Neural cell (in vitro differentiated cells): Measurements from ENCODE around the gene ACRV1. TPM values are rescaled to one million over a fixed set of nuclear protein-coding genes. Genes with fewer than 3 reads are reported as not detected.

ENCODE experiments used
- H2AFZ ChIP-seq: fragments of 200-600, 300-800 bp; sonication (generic), shearing (Covaris generic); 2 replicates; pipeline ENCODE4 v1.6.0; 2014; ENCODE audit warnings: low read depth, mild to moderate bottlenecking, antibody characterized with exemption, low read length, moderate library complexity
- H3F3A ChIP-seq: fragments of 200-600 bp; shearing (Covaris generic); 2 replicates; pipeline ENCODE4 v1.6.1; 2016; ENCODE audit warnings: mild to moderate bottlenecking, moderate library complexity, mixed read lengths, antibody characterized with exemption, low read length; ENCODE audit not compliant: insufficient read depth, poor library complexity, severe bottlenecking
- H3K27ac ChIP-seq: fragments of 200-600, 300-800 bp; sonication (generic), shearing (Covaris generic); 2 replicates; pipeline ENCODE4 v1.5.1; 2014; ENCODE audit warnings: mild to moderate bottlenecking, low read length, moderate library complexity
- H3K27me3 ChIP-seq: fragments of 300-800, 200-600 bp; sonication (generic), shearing (Covaris generic); 2 replicates; pipeline ENCODE4 v1.6.0; 2014; ENCODE audit warnings: mild to moderate bottlenecking, low read depth, low read length, moderate library complexity; ENCODE audit not compliant: insufficient read depth
- H3K36me3 ChIP-seq: fragments of 300-800, 200-600 bp; sonication (generic), shearing (Covaris generic); 2 replicates; pipeline ENCODE4 v1.5.1; 2014; ENCODE audit warnings: mild to moderate bottlenecking, antibody characterized with exemption, low read length, moderate library complexity; ENCODE audit not compliant: insufficient read depth
- H3K4me2 ChIP-seq: fragments of 300-800, 200-600 bp; sonication (generic), shearing (Covaris generic); 2 replicates; pipeline ENCODE4 v1.6.0; 2014; ENCODE audit warnings: mild to moderate bottlenecking, low read length
- H3K4me3 ChIP-seq: fragments of 300-800, 200-600 bp; sonication (generic), shearing (Covaris generic); 2 replicates; pipeline ENCODE4 v1.5.1; 2014; ENCODE audit warnings: mild to moderate bottlenecking, low read length, moderate library complexity
- H3K79me2 ChIP-seq: fragments of 200-600 bp; shearing (Covaris generic); replicated peaks from 2 replicates; pipeline ENCODE4 v1.6.0; 2014; ENCODE audit warnings: mild to moderate bottlenecking, low read length, moderate library complexity; ENCODE audit not compliant: insufficient read depth
- H3K9ac ChIP-seq: fragments of 300-800, 200-600 bp; sonication (generic), shearing (Covaris generic); 2 replicates; pipeline ENCODE4 v1.6.1; 2016; ENCODE audit warnings: mild to moderate bottlenecking, low read length, mixed read lengths
- H3K9me2 ChIP-seq: fragments of 200-600 bp; shearing (Covaris generic); 2 replicates; pipeline ENCODE4 v1.6.1; 2016; ENCODE audit warnings: mild to moderate bottlenecking, low read length, mixed read lengths; ENCODE audit not compliant: insufficient read depth
- H3K9me3 ChIP-seq: fragments of 200-600, 300-800 bp; sonication (generic), shearing (Covaris generic); 2 replicates; pipeline ENCODE4 v1.6.1; 2016; ENCODE audit warnings: mild to moderate bottlenecking, mixed run types, low read length, moderate library complexity, mixed read lengths
- H4K20me1 ChIP-seq: fragments of 200-600 bp; shearing (Covaris generic); 2 replicates; pipeline ENCODE4 v1.6.1; 2016; ENCODE audit warnings: mild to moderate bottlenecking, mixed run types; ENCODE audit not compliant: insufficient read depth
- CTCF ChIP-seq: fragments of 450-650 bp; IDR thresholded peaks from 2 replicates; pipeline ENCODE4 v1.5.1; 2014; ENCODE audit warnings: antibody characterized with exemption, mild to moderate bottlenecking, moderate library complexity; ENCODE audit not compliant: poor library complexity, severe bottlenecking
- EP300 ChIP-seq: fragments of 450-650 bp; conservative IDR thresholded peaks from 2 replicates; pipeline ENCODE4 v1.6.1; 2014; ENCODE audit warnings: antibody characterized with exemption, mild to moderate bottlenecking, moderate library complexity; ENCODE audit not compliant: poor library complexity, severe bottlenecking
- EZH2 ChIP-seq: fragments of 200-600, 300-800 bp; shearing (Covaris generic), sonication (generic); IDR thresholded peaks from 2 replicates; pipeline ENCODE4 v1.6.1; 2014; ENCODE audit warnings: antibody characterized with exemption, low read length, borderline replicate concordance, mild to moderate bottlenecking; ENCODE audit not compliant: insufficient read depth, poor library complexity, severe bottlenecking
- MXI1 ChIP-seq: fragments of 450-650 bp; conservative IDR thresholded peaks from 2 replicates; pipeline ENCODE4 v1.6.1; 2014; ENCODE audit warnings: antibody characterized with exemption, mild to moderate bottlenecking; ENCODE audit not compliant: poor library complexity, severe bottlenecking
- POLR2AphosphoS5 ChIP-seq: IDR thresholded peaks from 2 replicates; pipeline ENCODE4 v1.6.1; 2012
- RAD21 ChIP-seq: fragments of 450-650 bp; conservative IDR thresholded peaks from 2 replicates; pipeline ENCODE4 v1.6.1; 2014; ENCODE audit warnings: antibody characterized with exemption, mild to moderate bottlenecking, moderate library complexity
- REST ChIP-seq: IDR thresholded peaks from 2 replicates; pipeline ENCODE4 v1.6.1; 2012; ENCODE audit warnings: borderline replicate concordance
- SMC3 ChIP-seq: fragments of 450-650 bp; conservative IDR thresholded peaks from 2 replicates; pipeline ENCODE4 v1.6.1; 2014; ENCODE audit warnings: antibody characterized with exemption, mild to moderate bottlenecking, moderate library complexity; ENCODE audit not compliant: poor library complexity
- TAF1 ChIP-seq: IDR thresholded peaks from 2 replicates; pipeline ENCODE4 v1.6.1; 2012; ENCODE audit warnings: low read depth
- polyA plus RNA-seq: library from polyadenylated mRNA; depleted of rRNA; stranded (reverse); fragments of >200 nt; gene quantifications from 2 replicates; pipeline ENCODE4 v1.2.3, GENCODE V29; 2014

Gene ACRV1
- polyA plus RNA-seq, 1 donor from 2014 or later: 0.52 TPM

- no peaks in the 10 kb centered on the region for H3F3A ChIP-seq
- H3K9ac ChIP-seq: no peak overlapping the region
- H3K4me3 ChIP-seq: no peak overlapping the region
- no peak overlapping the region for H2AFZ ChIP-seq
- H3K27me3 ChIP-seq: no peaks in the 10 kb centered on the region
- H3K79me2 ChIP-seq: no peaks in the 10 kb centered on the region
- H3K9me3 ChIP-seq: no peaks in the 10 kb centered on the region
- no peak for TF ChIP-seq SMC3
- TF ChIP-seq TAF1: no peak
- TF ChIP-seq RAD21: no peak
- no peak for TF ChIP-seq CTCF
- TF ChIP-seq POLR2AphosphoS5: no peak
- no peak for TF ChIP-seq MXI1
- TF ChIP-seq REST: no peak
- no peak for TF ChIP-seq EZH2
- TF ChIP-seq EP300: no peak
- no peaks in the 10 kb centered on the region for H3K9me2 ChIP-seq
- no peak overlapping the region for H3K4me2 ChIP-seq
- H3K27ac ChIP-seq: no peak overlapping the region
- H3K36me3 ChIP-seq: no peaks in the 10 kb centered on the region
- no peaks in the 10 kb centered on the region for H4K20me1 ChIP-seq
These were observed 14.3 kb upstream of the ACRV1 start for GRCh38 chr11:125694951-125695350.

GRCh38 chr11:125692887-125693286, 12.2 kb upstream of the ACRV1 start:
- no peaks in the 10 kb centered on the region for H3K9me3 ChIP-seq
- no peaks in the 10 kb centered on the region for H4K20me1 ChIP-seq
- H3K27me3 ChIP-seq: no peaks in the 10 kb centered on the region
- TF ChIP-seq EP300 (no peak), REST (no peak), POLR2AphosphoS5 (no peak), MXI1 (no peak), RAD21 (no peak), TAF1 (no peak), CTCF (no peak), EZH2 (no peak), SMC3 (no peak)
- no peak overlapping the region for H2AFZ ChIP-seq
- no peaks in the 10 kb centered on the region for H3K79me2 ChIP-seq
- H3K9me2 ChIP-seq: no peaks in the 10 kb centered on the region
- H3K27ac ChIP-seq: no peak overlapping the region
- H3K9ac ChIP-seq: no peak overlapping the region
- H3K36me3 ChIP-seq: no peaks in the 10 kb centered on the region
- no peaks in the 10 kb centered on the region for H3F3A ChIP-seq
- no peak overlapping the region for H3K4me3 ChIP-seq
- H3K4me2 ChIP-seq: no peak overlapping the region
